OCI-LY3 (cell line): ENCODE results near the gene CPT2.

Source experiments
- H2AFZ ChIP-seq: fragments of 200-600, 300-600 bp; shearing (Covaris generic); 2 replicates; pipeline ENCODE4 v1.6.0; 2014; ENCODE audit warnings: antibody characterized with exemption, low read depth, low read length
- H3K27ac ChIP-seq: fragments of 200-600, 300-600 bp; sonication (generic); 2 replicates; pipeline ENCODE4 v1.5.1; 2014; ENCODE audit warnings: mild to moderate bottlenecking, low read length, moderate library complexity, mixed read lengths
- H3K27me3 ChIP-seq: fragments of 200-600, 300-600 bp; sonication (generic); 2 replicates; pipeline ENCODE4 v1.6.1; 2014; ENCODE audit warnings: low read depth, low read length, mixed read lengths
- H3K36me3 ChIP-seq: fragments of 200-600, 300-600 bp; sonication (generic); replicated peaks from 2 replicates; pipeline ENCODE3; 2014; ENCODE audit warnings: low read depth, low read length, mixed read lengths
- H3K4me1 ChIP-seq: fragments of 300-600, 200-600 bp; sonication (generic); 2 replicates; pipeline ENCODE4 v1.6.1; 2014; ENCODE audit warnings: low read length, mixed read lengths
- H3K4me2 ChIP-seq: fragments of 200-600, 300-600 bp; sonication (generic); 2 replicates; pipeline ENCODE4 v1.6.1; 2014; ENCODE audit warnings: low read length, mixed read lengths
- H3K4me3 ChIP-seq: fragments of 300-600, 200-600 bp; sonication (generic); 2 replicates; pipeline ENCODE4 v1.5.1; 2014; ENCODE audit warnings: antibody characterized with exemption, mild to moderate bottlenecking, low read length, moderate library complexity
- H3K79me2 ChIP-seq: fragments of 300-600, 200-600 bp; shearing (Covaris generic); 2 replicates; pipeline ENCODE4 v1.6.1; 2014; ENCODE audit warnings: mild to moderate bottlenecking, low read length, mixed read lengths
- H3K9ac ChIP-seq: fragments of 300-600, 200-600 bp; shearing (Covaris generic); 2 replicates; pipeline ENCODE4 v1.6.0; 2014; ENCODE audit warnings: mild to moderate bottlenecking, low read length, moderate library complexity
- H3K9me3 ChIP-seq: fragments of 200-600, 300-600 bp; shearing (Covaris generic); 2 replicates; pipeline ENCODE4 v1.6.1; 2014; ENCODE audit warnings: low read length, mixed read lengths; ENCODE audit not compliant: insufficient read depth
- H4K20me1 ChIP-seq: fragments of 200-600, 300-600 bp; sonication (generic); 2 replicates; pipeline ENCODE4 v1.6.1; 2016; ENCODE audit warnings: low read length, mixed read lengths; ENCODE audit not compliant: insufficient read depth
- CTCF ChIP-seq: fragments of 200-600, 300-600 bp; sonication (generic); IDR thresholded peaks from 2 replicates; pipeline ENCODE4 v1.5.1; 2014; ENCODE audit warnings: antibody characterized with exemption, low read length, low read depth
- EZH2phosphoT487 ChIP-seq: fragments of 200-600 bp; shearing (Covaris generic); IDR thresholded peaks from 2 replicates; pipeline ENCODE4 v1.6.1; 2018; ENCODE audit warnings: antibody characterized with exemption, mixed run types, low read depth

CPT2 gene

GRCh38 chr1:53218201-53218600, 21.6 kb downstream of the CPT2 start:
- TF ChIP-seq EZH2phosphoT487 (no peak), CTCF (no peak)
- Histone ChIP-seq H4K20me1 (no peaks in the 10 kb centered on the region), H3K27ac (no peak overlapping the region), H3K9me3 (no peaks in the 10 kb centered on the region), H3K4me2 (no peak overlapping the region), H3K9ac (no peak overlapping the region), H3K27me3 (no peaks in the 10 kb centered on the region), H3K36me3 (peaks cover 2% of the 10 kb centered on the region), H2AFZ (no peak overlapping the region), H3K4me3 (no peak overlapping the region), H3K79me2 (peaks cover 7% of the 10 kb centered on the region), H3K4me1 (peaks cover 10% of the 10 kb centered on the region)

- Histone ChIP-seq H3K4me1 (peaks cover 10% of the 10 kb centered on the region), H4K20me1 (no peaks in the 10 kb centered on the region), H3K79me2 (peaks cover 7% of the 10 kb centered on the region), H3K9ac (peak overlapping the region; percentile 86), H3K4me3 (peak overlapping the region; percentile 95), H3K9me3 (no peaks in the 10 kb centered on the region), H3K27ac (peak overlapping the region; percentile 78), H3K27me3 (no peaks in the 10 kb centered on the region), H3K4me2 (peak overlapping the region; percentile 65), H3K36me3 (no peaks in the 10 kb centered on the region), H2AFZ (no peak overlapping the region)
- TF ChIP-seq EZH2phosphoT487 = no peak
- TF ChIP-seq CTCF = no peak
These were observed 23.1 kb downstream of the CPT2 start for GRCh38 chr1:53219711-53220110.

GRCh38 chr1:53220171-53220961, 23.7 kb downstream of the CPT2 start, which contains the start of gene CZIB:
Gene CZIB (minus strand): TSS chr1:53220634. CDS start chr1:53220575, 59 bp downstream.
- H4K20me1 ChIP-seq = no peaks in the 10 kb centered on the region
- H3K27me3 ChIP-seq = no peaks in the 10 kb centered on the region
- peak within 1 kb of the TSS; percentile 95 for H3K4me3 ChIP-seq
- peak within 1 kb of the TSS; percentile 93 for H2AFZ ChIP-seq
- H3K4me1 ChIP-seq = peaks cover 10% of the 10 kb centered on the region
- no peaks in the 10 kb centered on the region for H3K36me3 ChIP-seq
- TF ChIP-seq EZH2phosphoT487 (no peak), CTCF (no peak)
- H3K79me2 ChIP-seq = peaks cover 7% of the 10 kb centered on the region
- peak within 1 kb of the TSS; percentile 98 for H3K4me2 ChIP-seq
- peak within 1 kb of the TSS; percentile 86 for H3K9ac ChIP-seq
- no peaks in the 10 kb centered on the region for H3K9me3 ChIP-seq
- H3K27ac ChIP-seq = peak within 1 kb of the TSS; percentile 78

- TF ChIP-seq CTCF (no peak), EZH2phosphoT487 (no peak)
- H2AFZ ChIP-seq = peak overlapping the region; percentile 86
- no peaks in the 10 kb centered on the region for H4K20me1 ChIP-seq
- peak overlapping the region; percentile 95 for H3K4me3 ChIP-seq
- H3K36me3 ChIP-seq = no peaks in the 10 kb centered on the region
- peak overlapping the region; percentile 78 for H3K27ac ChIP-seq
- H3K9ac ChIP-seq = peak overlapping the region; percentile 86
- H3K4me1 ChIP-seq = peaks cover 10% of the 10 kb centered on the region
- H3K79me2 ChIP-seq = peaks cover 7% of the 10 kb centered on the region
- H3K9me3 ChIP-seq = no peaks in the 10 kb centered on the region
- peak overlapping the region; percentile 98 for H3K4me2 ChIP-seq
- H3K27me3 ChIP-seq = no peaks in the 10 kb centered on the region
These were observed 24.3 kb downstream of the CPT2 start for GRCh38 chr1:53220962-53221286.
